Left ventricle myocardium inferior (tissue), 1 donor: Measurements from ENCODE around the gene ENTPD5. TPM values are rescaled to one million over a fixed set of nuclear protein-coding genes. Genes with fewer than 3 reads are reported as not detected.
"Not testable (repeated sequence)": the region's sequence is repeated elsewhere in the genome, so short reads cannot be mapped to it uniquely, and the experiment has no call there.

Source experiments
- DNase-seq: peaks from one replicate; pipeline ENCODE4 v3.0.0-alpha.2; 2020
- H3K27ac ChIP-seq: fragments of 200-600 bp; replicated peaks from 2 replicates; pipeline ENCODE4 v1.8.0; 2021
- H3K27me3 ChIP-seq: fragments of 200-600 bp; 2 replicates; pipeline ENCODE4 v1.8.0; 2021; ENCODE audit warnings: low read depth
- H3K36me3 ChIP-seq: fragments of 200-600 bp; 2 replicates; pipeline ENCODE4 v1.8.0; 2021
- H3K4me1 ChIP-seq: fragments of 200-600 bp; 2 replicates; pipeline ENCODE4 v1.8.0; 2021
- H3K4me3 ChIP-seq: fragments of 200-600 bp; 2 replicates; pipeline ENCODE4 v1.8.0; 2021; ENCODE audit warnings: mild to moderate bottlenecking, moderate library complexity
- H3K9me3 ChIP-seq: fragments of 200-600 bp; replicated peaks from 2 replicates; pipeline ENCODE4 v1.8.0; 2021
- CTCF ChIP-seq: fragments of 200-600 bp; IDR thresholded peaks from 2 replicates; pipeline ENCODE4 v1.8.0; 2021; ENCODE audit warnings: antibody characterized with exemption, mild to moderate bottlenecking, borderline replicate concordance
- intact Hi-C: fragments of 100-400 bp; cut with micrococcal nuclease; formaldehyde crosslinking; loops from one replicate; pipeline ENCODE4 v1.11.0; 2022
- total RNA-seq: library from RNA; stranded (reverse); fragmentation: NEBNext Ultra II Directional; extraction: Animal tissue kit (Norgen Biotek cat#: 25700); gene quantifications from one replicate; pipeline ENCODE4 v1.2.1, GENCODE V29; 2021
- donor health status: DM: no; HTN: yes; CAD: no; lungs with severe emphysema.

The ENTPD5 gene
- total RNA-seq, 1 donor from 2014 or later, result 6.3 TPM

GRCh38 chr14:74018174-74018585 is 908 bp downstream of the ENTPD5 start:
- DNase-seq, result no peak
- no peak for TF ChIP-seq CTCF
- Histone ChIP-seq H3K4me3 (peak overlapping the region; percentile 98), H3K27me3 (no peaks in the 10 kb centered on the region), H3K27ac (peak overlapping the region; percentile 99), H3K9me3 (no peaks in the 10 kb centered on the region), H3K36me3 (peaks cover 13% of the 10 kb centered on the region), H3K4me1 (peaks cover 23% of the 10 kb centered on the region)
- intact Hi-C loops, result no loop called here

- Histone ChIP-seq H3K36me3 (peaks cover 23% of the 10 kb centered on the region), H3K9me3 (no peaks in the 10 kb centered on the region), H3K27ac (no peak overlapping the region), H3K4me1 (peaks cover 23% of the 10 kb centered on the region), H3K4me3 (no peak overlapping the region), H3K27me3 (no peaks in the 10 kb centered on the region)
- DNase-seq, result no peak
- intact Hi-C loops, result no loop called here
- no peak for TF ChIP-seq CTCF
Observed at GRCh38 chr14:74015963-74016362, 3.1 kb downstream of the ENTPD5 start.

GRCh38 chr14:74015176-74015575 is 3.9 kb downstream of the ENTPD5 start:
- intact Hi-C loops, result no loop called here

DNA sequence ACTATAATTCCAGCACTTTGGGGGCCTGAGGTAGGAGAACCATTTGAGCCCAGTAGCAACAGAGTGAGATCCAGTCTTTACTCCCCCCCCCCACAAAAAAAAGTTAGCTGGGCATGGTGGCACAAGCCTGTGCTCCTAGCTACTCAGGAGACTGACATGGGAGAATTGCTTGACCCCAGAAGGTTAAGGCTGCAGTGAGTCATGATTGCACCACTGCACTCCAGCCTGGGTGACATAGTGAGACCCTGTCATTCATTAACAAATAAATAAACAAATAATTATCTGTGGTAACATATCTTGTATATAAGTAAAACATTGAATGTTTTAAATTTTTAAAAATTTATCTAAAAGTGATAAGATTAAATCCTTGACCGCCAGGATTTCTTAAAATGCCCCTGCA is 4.8 kb downstream of the ENTPD5 start:
- peaks cover 13% of the 10 kb centered on the region for H3K4me1 ChIP-seq
- no peaks in the 10 kb centered on the region for H3K27me3 ChIP-seq
- H3K36me3 ChIP-seq, result peaks cover 38% of the 10 kb centered on the region
- TF ChIP-seq CTCF, result no peak
- DNase-seq, result no peak
- intact Hi-C loops, result no loop called here
- no peak overlapping the region for H3K4me3 ChIP-seq
- no peaks in the 10 kb centered on the region for H3K9me3 ChIP-seq
- H3K27ac ChIP-seq, result no peak overlapping the region

More at GRCh38 chr14:74015176-74015575, 3.9 kb downstream of the ENTPD5 start:
- H3K36me3 ChIP-seq, result peaks cover 31% of the 10 kb centered on the region
- TF ChIP-seq CTCF, result no peak
- no peak overlapping the region for H3K4me3 ChIP-seq
- peaks cover 22% of the 10 kb centered on the region for H3K4me1 ChIP-seq
- no peak for DNase-seq
- H3K9me3 ChIP-seq, result no peaks in the 10 kb centered on the region
- H3K27me3 ChIP-seq, result no peaks in the 10 kb centered on the region
- H3K27ac ChIP-seq, result no peak overlapping the region

DNA sequence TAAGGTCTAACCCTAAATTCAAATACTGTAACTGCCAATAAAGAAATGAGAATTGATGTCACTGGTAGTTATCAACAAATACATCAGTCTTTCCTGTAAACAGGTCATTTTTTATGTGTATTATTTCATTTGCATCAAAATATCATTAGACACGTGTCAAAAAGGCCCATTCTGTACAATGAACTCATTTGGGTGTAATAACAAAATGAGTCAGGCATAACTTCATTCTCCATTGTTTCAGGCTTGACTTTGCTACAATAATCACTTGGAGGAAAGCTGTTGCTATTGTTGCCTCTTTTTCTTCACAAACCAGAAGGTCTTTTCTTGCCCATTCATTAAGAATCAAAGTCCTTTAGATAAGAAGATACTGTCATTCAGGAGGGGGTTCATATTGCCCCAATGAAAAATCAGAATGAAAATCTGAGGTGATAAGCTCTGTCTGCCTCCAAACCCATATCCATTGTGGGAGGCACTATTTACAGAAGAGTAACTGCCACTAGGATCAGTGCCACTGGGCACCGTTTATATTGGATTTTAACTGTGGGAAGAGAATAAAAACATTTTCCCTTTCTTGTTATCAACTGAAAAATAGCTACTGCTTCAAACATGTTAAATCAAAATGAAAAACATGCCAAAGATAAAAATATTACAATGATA is 10.1 kb downstream of the ENTPD5 start:
- DNase-seq, result no peak
- Histone ChIP-seq H3K4me1 (no peaks in the 10 kb centered on the region), H3K4me3 (no peak overlapping the region), H3K27me3 (no peaks in the 10 kb centered on the region), H3K27ac (no peak overlapping the region), H3K9me3 (no peaks in the 10 kb centered on the region), H3K36me3 (peaks cover 60% of the 10 kb centered on the region)
- TF ChIP-seq CTCF, result no peak
- intact Hi-C loops, result no loop called here

DNA sequence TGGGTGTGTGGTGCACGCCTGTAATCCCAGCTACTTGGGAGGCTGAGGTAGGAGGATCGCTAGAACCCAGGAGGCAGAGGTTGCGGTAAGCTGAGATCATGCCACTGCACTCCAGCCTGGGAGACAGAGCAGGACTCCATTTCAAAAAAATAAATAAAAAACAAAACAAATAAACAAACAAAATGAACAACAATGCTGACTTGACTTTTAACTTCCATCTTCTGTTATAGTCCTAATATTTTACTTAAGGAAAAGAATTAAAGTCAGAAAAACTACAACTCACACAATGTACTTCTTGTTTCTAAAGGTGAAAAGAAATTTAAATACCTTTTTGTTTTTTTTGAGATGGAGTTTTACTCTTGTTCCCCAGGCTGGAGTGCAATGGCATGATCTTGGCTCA is 13.4 kb downstream of the ENTPD5 start:
- intact Hi-C loops, result not testable (repeated sequence)

More for the DNA sequence above, 13.4 kb downstream of the ENTPD5 start:
- H3K36me3 ChIP-seq, result peaks cover 54% of the 10 kb centered on the region
- not testable (repeated sequence) for DNase-seq, H3K9me3 ChIP-seq, H3K4me1 ChIP-seq, H3K27me3 ChIP-seq, H3K4me3 ChIP-seq, H3K27ac ChIP-seq
